Activated CD4-positive, alpha-beta T cell treated with anti-CD3 and anti-CD28 coated beads, Interleukin-2, amount 50 U/mL, for 4 hours (primary cell): ENCODE measurements around the gene MOGAT3.

Experiments
- DNase-seq, 2 experiments: peaks; one replicate each; pipeline ENCODE4 v3.0.0-alpha.2; 2020

MOGAT3 gene

GRCh38 chr7:101200862-101201599, at the start of gene MOGAT3:
Gene MOGAT3 (minus strand): TSS chr7:101201036. CDS start chr7:101200854, 182 bp downstream.
- DNase-seq: no peak

DNA sequence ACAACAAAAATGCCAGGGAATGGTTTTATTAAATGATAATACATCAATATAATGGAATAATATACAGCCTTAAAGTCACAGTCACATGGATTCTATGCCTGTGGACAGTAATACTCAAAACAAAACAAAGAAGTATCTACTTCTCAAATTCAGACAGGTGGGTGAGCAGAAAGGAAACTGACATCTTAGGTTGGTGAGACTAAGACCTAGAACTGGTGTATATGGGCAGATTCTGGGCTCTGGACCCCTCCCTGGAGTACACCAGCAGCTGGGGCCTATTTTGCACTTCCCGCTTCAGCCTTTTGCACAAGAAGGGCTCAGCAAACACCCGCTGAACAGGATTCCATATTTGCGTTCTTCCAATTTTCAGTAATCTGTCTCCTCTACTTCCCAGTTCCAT, 49.5 kb upstream of the MOGAT3 start:
- no peak for DNase-seq

DNA sequence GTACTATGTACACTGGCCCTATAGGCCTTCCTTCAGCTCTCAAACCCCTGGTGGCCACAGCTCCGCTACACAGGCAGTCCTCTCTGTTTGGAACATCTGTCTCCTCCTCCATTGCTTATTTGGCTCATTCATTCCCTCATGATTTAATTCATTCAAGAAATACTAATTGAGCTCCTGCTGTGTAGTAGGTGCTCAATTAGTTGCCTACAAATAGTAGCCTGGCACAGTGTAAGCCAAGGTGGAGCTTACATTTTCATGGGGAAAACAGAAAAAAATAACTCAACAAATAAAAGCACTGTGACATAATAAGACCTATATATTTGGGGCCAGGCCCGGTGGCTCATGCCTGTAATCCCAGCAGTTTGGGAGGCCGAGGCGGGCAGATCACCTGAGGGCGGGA, 47.4 kb upstream of the MOGAT3 start:
- DNase-seq: no peak

DNA sequence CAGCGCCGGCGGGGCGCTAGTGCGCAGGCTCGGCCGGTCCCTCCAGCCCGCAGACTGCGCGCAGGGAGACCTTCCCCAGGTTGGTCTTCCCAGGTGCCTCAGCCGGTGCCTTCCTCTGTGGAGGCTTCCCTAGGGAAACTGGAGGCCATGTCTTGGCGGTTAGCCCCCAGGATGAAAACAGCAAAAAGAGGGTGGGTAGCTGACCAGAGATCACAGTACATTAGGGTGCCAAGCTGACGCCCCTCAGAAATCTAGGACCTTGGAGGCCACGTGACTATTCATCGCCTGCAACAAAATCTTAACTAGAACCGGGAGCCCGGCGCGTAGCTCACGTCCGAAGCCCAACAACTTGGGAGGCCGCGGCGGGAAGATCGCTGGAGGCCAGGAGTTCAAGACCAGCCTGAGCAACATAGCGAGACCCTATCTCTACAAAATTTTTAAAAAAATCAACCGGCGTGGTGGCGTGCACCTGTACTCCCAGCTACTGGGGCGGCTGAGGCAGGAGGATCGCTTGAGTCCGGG, 44.4 kb upstream of the MOGAT3 start:
- no peak for DNase-seq

DNA sequence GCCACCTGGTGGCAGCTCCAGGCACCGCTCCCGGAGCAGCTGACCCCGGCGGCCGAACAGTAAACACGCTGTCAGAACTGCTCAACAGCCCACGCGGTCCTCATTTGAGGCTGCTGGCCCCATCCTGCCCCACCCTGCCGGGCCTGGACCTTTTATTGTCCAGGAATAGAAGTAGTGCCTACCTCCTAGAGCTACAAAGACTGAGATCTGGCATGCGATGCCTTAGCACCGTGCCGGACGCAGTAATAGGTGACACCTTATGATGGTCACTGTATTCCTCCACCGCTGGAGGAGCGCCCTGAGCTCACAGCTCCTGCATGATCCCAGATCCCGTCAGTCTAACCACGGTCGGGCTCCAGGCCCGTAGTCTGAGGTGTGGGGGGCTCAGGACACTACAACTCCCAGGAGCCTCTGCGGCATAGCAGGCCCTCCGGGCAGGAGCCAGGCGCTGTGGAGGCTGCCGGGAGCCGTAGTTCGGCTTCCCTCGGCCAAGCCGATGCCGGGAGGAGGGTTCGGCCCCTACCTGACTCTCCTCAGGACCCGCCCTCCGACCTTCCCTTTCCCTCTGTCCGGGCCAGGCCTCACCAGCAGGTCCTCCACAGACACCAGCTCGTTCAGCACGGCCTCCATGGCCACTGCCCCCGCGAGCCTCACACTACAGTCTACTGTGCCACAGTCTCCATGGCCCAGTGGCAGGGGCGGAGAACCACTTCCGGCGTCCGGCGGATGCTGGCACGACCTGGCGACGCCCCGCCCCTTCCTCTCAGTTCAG, 43.7 kb upstream of the MOGAT3 start, which contains the start of gene FIS1:
Gene FIS1 (minus strand): TSS at position 707 of the 772 bp plus-strand sequence. CDS start 77 bp downstream, at position 630.
- DNase-seq: peak; percentile 87 to 88

GRCh38 chr7:101243646-101244374, 43.0 kb upstream of the MOGAT3 start:
- no peak for DNase-seq

GRCh38 chr7:101241443-101242349, 40.9 kb upstream of the MOGAT3 start:
- DNase-seq: no peak

DNA sequence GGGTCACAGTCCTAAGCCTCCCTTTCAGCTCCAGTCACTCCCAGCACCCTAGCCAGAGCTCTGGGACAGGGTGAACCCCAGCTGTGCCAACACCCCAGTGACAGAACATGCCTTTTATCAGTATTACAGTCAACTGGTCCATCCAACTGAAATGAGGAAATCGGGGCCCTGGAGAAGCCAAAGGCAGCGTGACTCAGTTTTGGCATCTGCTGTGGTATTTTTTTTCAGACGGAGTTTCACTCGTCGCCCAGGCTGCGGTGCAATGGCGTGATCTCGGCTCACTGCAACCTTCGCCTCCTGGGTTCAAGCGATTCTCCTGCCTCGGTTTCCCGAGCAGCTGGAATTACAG, 40.2 kb upstream of the MOGAT3 start:
- DNase-seq: no peak

- DNase-seq: no peak
Measured at GRCh38 chr7:101240226-101241014, 39.6 kb upstream of the MOGAT3 start.

GRCh38 chr7:101239951-101240220, 39.0 kb upstream of the MOGAT3 start:
- DNase-seq: no peak

DNA sequence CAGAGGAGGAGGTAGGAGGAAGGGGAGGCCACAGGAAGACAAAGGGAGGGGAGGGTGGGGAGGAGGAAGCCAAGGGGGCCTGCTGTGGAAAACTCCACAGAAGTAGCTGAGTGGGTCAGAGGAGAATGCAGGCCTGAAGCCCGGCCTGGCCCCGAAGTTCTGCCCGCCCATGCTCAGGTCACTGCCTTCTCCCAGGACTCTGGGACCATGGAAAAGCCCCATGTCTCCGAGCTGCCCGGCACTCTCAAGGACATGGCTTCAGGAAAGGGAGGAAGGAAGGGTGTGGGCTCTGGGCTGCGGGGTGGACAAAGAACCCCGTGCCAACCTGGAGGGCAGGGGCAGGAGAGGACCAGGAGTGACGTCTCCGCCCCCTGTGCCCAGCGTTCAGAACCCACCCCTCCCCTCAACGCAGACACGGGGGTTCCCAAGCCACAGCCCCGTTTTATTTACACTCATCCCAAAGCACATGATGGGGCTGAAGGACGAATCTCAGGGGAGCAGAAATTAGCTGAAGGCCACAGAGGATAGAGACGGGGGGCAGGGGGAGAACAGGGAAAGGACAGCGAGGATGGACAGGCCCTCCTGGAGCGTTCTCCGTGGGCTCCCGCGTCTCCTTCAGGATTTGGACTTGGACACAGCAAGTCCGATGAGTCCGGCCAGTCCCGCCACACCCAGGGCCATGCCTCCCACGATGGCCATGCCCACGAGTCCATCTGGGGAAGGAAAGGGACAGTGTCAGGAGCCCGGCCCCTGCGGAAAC, 38.5 kb upstream of the MOGAT3 start:
- no peak for DNase-seq

- DNase-seq: no peak
Measured at GRCh38 chr7:101238226-101239182, 37.7 kb upstream of the MOGAT3 start.

DNA sequence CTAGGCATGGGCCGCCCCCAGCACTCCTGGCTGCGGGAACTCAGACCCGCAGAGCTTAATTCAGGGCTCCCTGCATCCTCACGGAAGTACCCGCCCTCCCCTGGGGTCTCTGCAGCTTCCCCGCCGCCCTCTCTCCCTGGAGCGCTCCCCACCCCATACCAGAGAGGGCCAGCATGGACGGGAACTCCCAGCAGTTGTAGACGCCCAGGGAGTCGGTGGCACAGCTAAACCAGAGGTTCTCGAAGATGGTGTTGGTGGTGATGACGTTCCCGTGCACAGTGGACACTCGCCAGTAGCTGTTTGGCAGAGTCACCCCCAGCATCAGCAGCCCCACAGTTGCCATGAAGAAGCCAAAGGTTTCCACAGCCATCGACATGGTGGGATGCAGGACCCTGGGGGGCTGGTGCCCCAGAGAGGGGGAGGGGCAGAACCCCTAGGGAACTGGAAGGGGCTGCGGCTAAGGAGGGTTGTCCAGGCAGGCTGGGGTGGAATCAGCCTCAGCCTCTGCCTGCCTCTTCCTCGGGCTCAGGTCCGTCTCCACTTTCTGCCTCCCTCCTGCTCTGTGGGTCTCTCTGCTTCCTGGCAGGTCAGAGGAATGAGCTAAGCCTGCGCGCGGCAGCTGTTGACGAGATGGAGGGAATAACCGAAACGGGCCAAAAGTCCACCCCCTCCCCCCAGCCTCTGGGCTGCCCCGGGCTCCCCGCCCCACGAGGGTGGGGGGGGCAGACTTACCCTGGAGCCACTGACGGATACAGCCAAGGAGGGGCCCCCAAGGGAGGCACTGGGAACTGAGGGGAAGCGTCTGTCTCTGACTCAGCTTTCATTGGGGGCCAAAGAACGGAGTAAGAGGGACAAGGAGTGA, 36.6 kb upstream of the MOGAT3 start, which contains the start of gene CLDN15:
Gene CLDN15 (minus strand): TSS at position 597 of the 862 bp plus-strand sequence. CDS start 221 bp downstream, at position 376.
- DNase-seq: no peak

GRCh38 chr7:101236292-101236835, 35.5 kb upstream of the MOGAT3 start:
- no peak for DNase-seq

DNA sequence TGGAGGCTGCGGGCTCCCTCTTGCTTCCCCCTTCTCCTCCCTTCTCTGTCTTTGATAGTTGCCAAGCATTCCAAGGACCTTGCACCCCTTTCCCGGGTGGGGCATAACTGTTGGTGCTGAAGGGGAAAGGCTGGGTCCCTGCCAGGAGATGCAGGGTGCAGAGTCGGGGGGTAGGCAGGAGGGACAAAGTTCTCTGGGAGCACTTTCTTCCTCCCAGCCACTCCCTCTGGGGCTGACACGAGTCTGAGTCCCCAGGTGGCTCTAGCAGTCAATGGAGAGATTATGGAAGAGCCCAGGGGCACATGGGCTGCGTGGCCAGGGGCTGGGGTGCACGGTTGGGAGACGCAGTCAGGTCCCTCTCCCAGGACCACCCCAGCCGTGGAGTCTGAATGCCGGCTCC, 34.7 kb upstream of the MOGAT3 start:
- no peak for DNase-seq

GRCh38 chr7:101235050-101235449, 34.2 kb upstream of the MOGAT3 start:
- no peak for DNase-seq

DNA sequence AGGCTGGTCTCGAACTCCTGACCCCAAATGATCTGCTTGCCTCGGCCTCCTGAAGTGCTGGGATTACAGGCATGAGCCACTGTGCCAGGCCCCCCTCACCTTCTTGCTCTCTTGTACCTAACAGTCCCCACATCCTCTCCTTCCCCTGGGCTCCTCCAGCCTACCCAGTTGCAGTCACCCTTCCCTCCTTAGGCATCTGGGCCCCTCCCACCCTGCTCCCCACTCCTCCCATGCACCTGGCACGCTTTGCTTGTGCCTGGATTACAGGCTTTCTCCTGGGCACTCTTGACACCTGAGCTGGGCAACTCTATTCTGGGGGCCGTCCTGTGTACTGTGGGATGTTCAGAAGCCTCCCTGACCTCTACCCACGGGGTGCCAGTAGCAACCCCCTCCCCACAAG, 33.8 kb upstream of the MOGAT3 start:
- DNase-seq: no peak

- DNase-seq: no peak
Measured at GRCh38 chr7:101233907-101234547, 33.2 kb upstream of the MOGAT3 start.
